Uterus (tissue), 4 donors: Measurements from ENCODE around the gene DUSP7. TPM values are rescaled to one million over a fixed set of nuclear protein-coding genes. Genes with fewer than 3 reads are reported as not detected.

Experiments
- DNase-seq, 2 donors: peaks; one replicate each; pipeline ENCODE4 v3.0.0-alpha.2; 2019 to 2020
- H3K27ac ChIP-seq, 2 donors: fragments of 200-600 bp; sonication (generic); 1 replicate in 1 of 2; 2 replicates in 1 of 2; pipeline ENCODE4 v1.5.1; 2016 to 2018
- H3K27me3 ChIP-seq, 2 donors: fragments of 200-600 bp; sonication (generic); one replicate each; pipeline ENCODE4 v1.5.1; 2018 to 2019; ENCODE audit warnings: control low read depth in 1 of 2
- H3K36me3 ChIP-seq, 2 donors: fragments of 200-600 bp; sonication (generic); one replicate each; pipeline ENCODE4 v1.5.1; 2019; ENCODE audit warnings: control low read depth in 1 of 2
- H3K4me1 ChIP-seq, 2 donors: fragments of 200-600 bp; sonication (generic); one replicate each; pipeline ENCODE4 v1.5.1; 2018 to 2019; ENCODE audit warnings: control low read depth in 1 of 2
- H3K4me3 ChIP-seq, 2 donors: fragments of 200-600 bp; sonication (generic); 1 replicate in 1 of 2; 2 replicates in 1 of 2; pipeline ENCODE4 v1.5.1; 2018 to 2019; ENCODE audit warnings: mild to moderate bottlenecking in 1 of 2
- H3K9me3 ChIP-seq, 2 donors: fragments of 200-600 bp; sonication (generic); one replicate each; pipeline ENCODE4 v1.5.1; 2019; ENCODE audit warnings: control low read depth in 1 of 2
- POLR2A ChIP-seq, 2 donors: fragments of 450-650 bp; IDR thresholded peaks; one replicate each; pipeline ENCODE4 v1.6.1; 2016; ENCODE audit warnings: antibody characterized with exemption in 2 of 2, mild to moderate bottlenecking in 1 of 2, moderate library complexity in 1 of 2
- intact Hi-C: fragments of 100-400 bp; cut with DNase I; formaldehyde crosslinking; loops from one replicate; pipeline ENCODE4 v1.15.1; 2023; ENCODE audit warnings: low total_unique reads
- total RNA-seq, 4 donors: library from RNA; depleted of rRNA in 3 of 4; stranded (reverse); fragments of >200 nt in 3 of 4; gene quantifications; one replicate each; pipeline versions ENCODE4 v1.1.0 to v1.2.4, GENCODE V29; 2014 to 2023
- TF ChIP-seq, protein P1 (sequence below), 4 experiments: fragments of 200-600 bp in 2 of 4; fragments of 450-650 bp in 2 of 4; sonication (generic) in 2 of 4; IDR thresholded peaks; one replicate each; pipeline ENCODE4 v1.5.1; 2016 to 2019; ENCODE audit warnings: antibody characterized with exemption in 4 of 4, mild to moderate bottlenecking in 2 of 4, moderate library complexity in 1 of 4
- donor health status: DM: yes; HTN: yes; CAD: no.

The DUSP7 gene
- total RNA-seq, 4 donors from 2014 or later, result 5.6 to 39.1 (median 12.3) TPM

DNA sequence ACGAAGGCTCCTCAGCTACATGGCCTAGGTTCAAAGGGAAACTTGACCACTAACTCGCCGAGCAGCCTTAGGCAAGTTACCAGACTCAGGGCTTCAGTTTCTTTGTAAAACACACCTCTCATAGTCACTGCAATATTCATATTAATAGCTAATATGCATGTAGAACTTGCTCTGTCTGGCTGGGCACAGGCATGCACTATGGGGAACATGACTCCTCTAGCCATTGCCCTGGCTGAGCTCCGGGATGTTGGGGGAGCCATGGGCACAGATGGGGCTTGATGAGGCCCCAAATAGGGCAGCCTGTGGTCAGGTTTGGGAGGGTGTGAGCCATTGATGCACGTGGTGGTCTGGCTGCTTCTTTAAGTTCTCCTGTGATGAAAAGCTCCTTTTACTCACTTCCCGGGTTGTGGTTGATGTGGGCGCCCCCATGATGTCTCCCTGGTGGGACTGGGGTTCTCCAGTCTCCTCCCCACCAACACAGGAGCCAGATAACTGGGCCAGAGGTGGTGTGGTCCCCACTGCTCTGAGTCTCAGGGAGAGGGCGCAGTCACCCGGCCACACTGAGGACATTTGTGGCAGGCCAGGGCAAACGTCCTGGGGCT is 29.4 kb upstream of the DUSP7 start:
- no peaks in the 10 kb centered on the region for H3K9me3 ChIP-seq
- H3K27ac ChIP-seq, result no peak overlapping the region
- no peak overlapping the region for H3K4me3 ChIP-seq
- no peak for TF ChIP-seq POLR2A (IDR thresholded peaks at IDR 0.05)
- TF ChIP-seq, protein P1, sequence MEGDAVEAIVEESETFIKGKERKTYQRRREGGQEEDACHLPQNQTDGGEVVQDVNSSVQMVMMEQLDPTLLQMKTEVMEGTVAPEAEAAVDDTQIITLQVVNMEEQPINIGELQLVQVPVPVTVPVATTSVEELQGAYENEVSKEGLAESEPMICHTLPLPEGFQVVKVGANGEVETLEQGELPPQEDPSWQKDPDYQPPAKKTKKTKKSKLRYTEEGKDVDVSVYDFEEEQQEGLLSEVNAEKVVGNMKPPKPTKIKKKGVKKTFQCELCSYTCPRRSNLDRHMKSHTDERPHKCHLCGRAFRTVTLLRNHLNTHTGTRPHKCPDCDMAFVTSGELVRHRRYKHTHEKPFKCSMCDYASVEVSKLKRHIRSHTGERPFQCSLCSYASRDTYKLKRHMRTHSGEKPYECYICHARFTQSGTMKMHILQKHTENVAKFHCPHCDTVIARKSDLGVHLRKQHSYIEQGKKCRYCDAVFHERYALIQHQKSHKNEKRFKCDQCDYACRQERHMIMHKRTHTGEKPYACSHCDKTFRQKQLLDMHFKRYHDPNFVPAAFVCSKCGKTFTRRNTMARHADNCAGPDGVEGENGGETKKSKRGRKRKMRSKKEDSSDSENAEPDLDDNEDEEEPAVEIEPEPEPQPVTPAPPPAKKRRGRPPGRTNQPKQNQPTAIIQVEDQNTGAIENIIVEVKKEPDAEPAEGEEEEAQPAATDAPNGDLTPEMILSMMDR (IDR thresholded peaks at IDR 0.05), result no peak
- H3K36me3 ChIP-seq, result no peaks in the 10 kb centered on the region
- H3K27me3 ChIP-seq, result no peaks in the 10 kb centered on the region
- intact Hi-C loops, result no loop called here
- H3K4me1 ChIP-seq, result peaks cover 0 to 10% of the 10 kb centered on the region in 2 donors
- no peak for DNase-seq

DNA sequence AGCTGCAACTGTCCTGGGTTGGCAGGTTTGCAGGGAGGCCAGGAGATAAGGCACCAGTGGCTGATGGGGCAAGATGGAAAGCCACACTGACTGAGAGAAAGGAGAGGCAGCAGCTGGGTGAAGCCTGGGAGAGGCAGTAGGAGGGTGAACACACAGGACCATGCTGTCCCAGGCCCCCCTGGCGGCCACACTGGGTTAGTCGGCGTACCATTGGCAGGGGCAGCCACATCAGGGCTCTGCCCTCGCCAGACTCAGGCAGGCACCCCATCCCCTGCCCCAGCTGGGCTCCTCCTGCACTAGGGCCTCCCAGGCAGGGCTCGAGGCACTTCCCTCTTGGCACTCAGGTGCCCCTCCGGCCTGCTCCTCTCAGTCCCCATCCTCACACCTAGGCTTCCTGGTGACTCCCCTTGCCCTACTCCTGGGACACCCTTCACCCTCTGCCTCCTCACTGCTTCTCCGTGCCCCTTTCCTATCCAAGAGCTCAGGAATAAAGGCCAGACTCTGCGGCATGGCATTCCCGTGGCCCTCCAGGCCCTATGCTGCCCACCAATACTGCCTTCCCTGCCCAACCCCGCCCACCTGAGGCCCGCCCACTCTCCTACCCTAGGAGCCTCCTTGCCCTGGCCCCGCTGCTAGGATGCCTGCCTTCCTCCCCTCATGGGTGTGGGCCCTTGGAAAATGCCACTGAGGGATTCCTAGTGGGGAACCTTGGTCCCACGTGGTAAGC is 28.7 kb upstream of the DUSP7 start:
- Histone ChIP-seq H3K4me1 (peaks cover 0 to 3% of the 10 kb centered on the region in 2 donors), H3K36me3 (no peaks in the 10 kb centered on the region), H3K4me3 (no peak overlapping the region), H3K27me3 (no peaks in the 10 kb centered on the region), H3K9me3 (no peaks in the 10 kb centered on the region), H3K27ac (no peak overlapping the region)
- TF ChIP-seq, protein P1 (IDR thresholded peaks at IDR 0.05), result no peak
- TF ChIP-seq POLR2A (IDR thresholded peaks at IDR 0.05), result no peak
- intact Hi-C loops, result no loop called here
- DNase-seq, result no peak

DNA sequence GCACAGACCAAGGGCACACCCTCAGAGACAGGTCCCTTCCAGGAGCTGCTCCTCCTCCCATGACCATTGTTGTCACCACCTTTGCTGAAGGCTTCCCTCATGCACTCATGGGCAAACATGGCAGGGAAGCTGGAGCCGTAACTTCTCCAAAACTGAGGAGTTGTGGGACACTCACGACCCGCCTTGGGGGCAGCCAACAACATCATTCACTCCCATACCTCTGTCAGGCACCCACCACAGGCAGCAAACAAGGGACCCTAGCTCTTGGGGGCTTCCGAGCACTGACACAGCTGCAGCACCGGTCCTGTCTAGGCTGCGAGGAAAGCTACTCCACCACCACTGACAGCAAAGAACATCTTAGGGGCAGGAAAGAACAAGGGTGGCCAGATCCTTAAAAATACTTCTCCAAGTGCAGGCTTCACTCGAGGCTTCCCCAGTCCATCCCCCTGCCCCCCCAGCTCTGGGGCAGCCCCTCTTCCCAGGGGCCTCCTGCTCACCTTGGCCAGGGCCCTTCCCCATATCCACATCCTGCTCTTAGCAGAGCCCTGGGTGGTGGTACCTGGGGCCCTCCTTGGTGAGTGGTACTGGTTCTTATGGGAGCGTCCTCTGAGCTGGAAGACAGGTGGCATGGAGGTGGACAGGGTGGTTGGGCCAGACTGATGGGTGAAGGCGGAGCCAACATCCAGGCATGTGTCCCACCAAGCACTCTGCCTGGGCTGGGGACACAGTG is 28.0 kb upstream of the DUSP7 start:
- no peak overlapping the region for H3K4me3 ChIP-seq
- intact Hi-C loops, result no loop called here
- H3K27me3 ChIP-seq, result no peaks in the 10 kb centered on the region
- DNase-seq, result no peak
- H3K27ac ChIP-seq, result no peak overlapping the region
- no peak for TF ChIP-seq POLR2A (IDR thresholded peaks at IDR 0.05)
- TF ChIP-seq, protein P1 (IDR thresholded peaks at IDR 0.05), result no peak
- no peaks in the 10 kb centered on the region for H3K4me1 ChIP-seq
- H3K9me3 ChIP-seq, result no peaks in the 10 kb centered on the region
- no peaks in the 10 kb centered on the region for H3K36me3 ChIP-seq

DNA sequence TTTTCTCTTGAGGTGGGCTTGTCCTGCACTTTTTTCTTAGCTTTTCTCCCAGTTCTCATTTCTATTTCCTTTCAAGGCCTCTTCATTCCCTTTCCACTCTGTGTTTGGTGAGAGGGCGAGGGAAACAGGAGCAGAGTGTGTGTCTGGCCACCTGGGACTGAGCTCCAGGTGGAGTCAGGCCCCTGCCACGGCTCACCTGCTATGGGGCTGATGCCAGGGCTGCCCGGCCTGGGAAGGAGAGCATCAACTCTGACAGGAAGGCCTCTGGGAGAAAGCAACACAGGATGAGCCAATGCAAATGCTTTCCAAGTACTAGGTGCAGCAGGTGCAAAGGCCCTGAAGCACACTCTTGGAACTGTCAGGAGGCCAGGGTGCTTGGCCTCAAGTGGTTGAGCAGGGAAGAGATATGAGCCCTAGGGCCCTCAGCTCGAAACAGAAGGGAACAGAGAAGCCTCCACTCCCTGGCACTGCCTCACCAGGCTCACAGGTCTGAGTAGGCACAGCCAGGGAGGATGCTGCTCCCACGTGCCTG is 27.3 kb upstream of the DUSP7 start:
- no peak for DNase-seq
- no peaks in the 10 kb centered on the region for H3K36me3 ChIP-seq
- TF ChIP-seq POLR2A (IDR thresholded peaks at IDR 0.05), result no peak
- TF ChIP-seq, protein P1 (IDR thresholded peaks at IDR 0.05), result no peak
- H3K4me3 ChIP-seq, result no peak overlapping the region
- H3K4me1 ChIP-seq, result no peaks in the 10 kb centered on the region
- H3K9me3 ChIP-seq, result no peaks in the 10 kb centered on the region
- intact Hi-C loops, result no loop called here
- no peaks in the 10 kb centered on the region for H3K27me3 ChIP-seq
- H3K27ac ChIP-seq, result no peak overlapping the region

DNA sequence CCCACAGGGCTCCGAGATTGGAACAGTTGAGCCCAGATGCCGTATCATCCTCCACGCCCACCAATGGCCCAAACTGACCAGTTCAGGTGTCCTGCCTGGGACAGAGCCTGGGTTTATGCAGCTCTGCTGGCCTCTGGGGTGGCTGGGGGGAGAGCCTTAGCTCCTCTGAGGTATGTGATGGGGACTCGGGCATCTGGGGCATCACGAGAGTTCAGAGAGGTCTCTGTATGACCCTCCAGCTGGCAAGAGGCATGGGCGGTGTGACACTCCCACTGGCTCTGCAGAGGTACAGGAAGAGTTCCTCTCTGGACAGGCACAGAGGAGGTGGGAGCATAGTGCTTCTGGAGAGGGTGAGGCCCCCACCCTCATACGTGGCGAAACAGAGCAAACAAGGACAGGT is 26.6 kb upstream of the DUSP7 start:
- Histone ChIP-seq H3K27me3 (no peaks in the 10 kb centered on the region), H3K36me3 (no peaks in the 10 kb centered on the region), H3K27ac (no peak overlapping the region), H3K4me3 (no peak overlapping the region), H3K4me1 (no peaks in the 10 kb centered on the region), H3K9me3 (no peaks in the 10 kb centered on the region)
- TF ChIP-seq POLR2A (IDR thresholded peaks at IDR 0.05), result no peak
- TF ChIP-seq, protein P1 (IDR thresholded peaks at IDR 0.05), result no peak
- no peak for DNase-seq
- intact Hi-C loops, result no loop called here
